Esophagus muscularis mucosa (tissue), 4 donors: ENCODE data around the gene RABL6. TPM values are rescaled to one million over a fixed set of nuclear protein-coding genes. Genes with fewer than 3 reads are reported as not detected.

Source experiments
- DNase-seq: peaks from one replicate; pipeline ENCODE4 v3.0.0-alpha.2; 2017; ENCODE audit errors: extremely low spot score
- H3K27ac ChIP-seq, 4 donors: fragments of 200-600 bp; sonication (generic); replicated peaks in 1 of 4; 1 replicate in 3 of 4; 2 replicates in 1 of 4; pipeline ENCODE4 v1.5.1; 2016 to 2019; ENCODE audit warnings: mild to moderate bottlenecking in 1 of 4
- H3K27me3 ChIP-seq, 4 donors: fragments of 200-600 bp; sonication (generic); one replicate each; pipeline versions ENCODE4 v1.5.1 to v1.6.0; 2016 to 2019
- H3K36me3 ChIP-seq, 4 donors: fragments of 200-600 bp; sonication (generic); one replicate each; pipeline ENCODE4 v1.5.1; 2016 to 2019
- H3K4me1 ChIP-seq, 4 donors: fragments of 200-600 bp; sonication (generic); one replicate each; pipeline ENCODE4 v1.5.1; 2016 to 2019
- H3K4me3 ChIP-seq, 4 donors: fragments of 200-600 bp; sonication (generic); 1 replicate in 2 of 4; 2 replicates in 2 of 4; pipeline ENCODE4 v1.5.1; 2016 to 2019; ENCODE audit warnings: mild to moderate bottlenecking in 4 of 4, moderate library complexity in 1 of 4
- H3K9me3 ChIP-seq, 4 donors: fragments of 200-600 bp; sonication (generic); 1 replicate in 3 of 4; 2 replicates in 1 of 4; pipeline ENCODE4 v1.5.1; 2016 to 2019
- EP300 ChIP-seq: sonication (generic); formaldehyde crosslinking; IDR thresholded peaks from one replicate; pipeline ENCODE4 v1.6.1; 2017; ENCODE audit warnings: antibody characterized with exemption
- POLR2A ChIP-seq: fragments of 450-650 bp; IDR thresholded peaks from one replicate; pipeline ENCODE4 v1.6.1; 2017; ENCODE audit warnings: antibody characterized with exemption, moderate library complexity, mild to moderate bottlenecking, low read depth
- POLR2AphosphoS5 ChIP-seq, 2 donors: sonication (generic); formaldehyde crosslinking; IDR thresholded peaks; one replicate each; pipeline ENCODE4 v1.6.1; 2017; ENCODE audit warnings: antibody characterized with exemption in 2 of 2
- WGBS: methylation state at CpG from one replicate; pipeline ENCODE4 v1.1.5; 2018; 5-methylcytosine and 5-hydroxymethylcytosine counted together
- intact Hi-C: fragments of 100-400 bp; cut with DNase I; formaldehyde crosslinking; loops from one replicate; pipeline ENCODE4 v1.15.1; 2023
- total RNA-seq, 4 donors: library from RNA; depleted of rRNA; stranded (reverse); fragments of >200 nt; gene quantifications; one replicate each; pipeline versions ENCODE4 v1.1.0 to v1.2.1, GENCODE V29; 2016
- TF ChIP-seq, protein P1 (sequence below), 3 experiments: fragments of 200-600 bp in 2 of 3; fragments of 450-650 bp in 1 of 3; sonication (generic) in 2 of 3; IDR thresholded peaks; one replicate each; pipeline ENCODE4 v1.5.1; 2017 to 2019; ENCODE audit warnings: antibody characterized with exemption in 3 of 3, mild to moderate bottlenecking in 2 of 3, moderate library complexity in 1 of 3

RABL6 gene
- total RNA-seq, 4 donors from 2014 or later: 56.3 to 110 (median 83.0) TPM

DNA sequence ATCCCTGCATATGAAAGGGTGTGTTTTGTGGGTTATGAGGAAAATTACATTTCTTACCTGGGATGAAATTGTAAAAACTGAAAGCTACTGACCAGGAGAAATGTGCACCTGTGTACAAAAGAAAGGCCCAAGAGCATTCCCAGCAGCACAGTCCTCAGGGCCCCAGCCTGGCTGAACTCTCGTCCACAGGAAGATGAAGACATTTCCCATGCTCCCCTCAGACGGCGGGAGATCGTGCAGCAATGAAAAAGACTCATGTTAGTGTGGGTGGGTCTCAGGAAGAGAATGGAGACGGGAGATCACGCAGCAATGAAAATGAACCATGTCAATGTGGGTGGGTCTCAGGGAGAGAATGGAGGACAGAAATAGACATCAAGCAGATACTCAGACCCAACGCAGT lies 30.8 kb upstream of the RABL6 start:
- TF ChIP-seq, protein P1, sequence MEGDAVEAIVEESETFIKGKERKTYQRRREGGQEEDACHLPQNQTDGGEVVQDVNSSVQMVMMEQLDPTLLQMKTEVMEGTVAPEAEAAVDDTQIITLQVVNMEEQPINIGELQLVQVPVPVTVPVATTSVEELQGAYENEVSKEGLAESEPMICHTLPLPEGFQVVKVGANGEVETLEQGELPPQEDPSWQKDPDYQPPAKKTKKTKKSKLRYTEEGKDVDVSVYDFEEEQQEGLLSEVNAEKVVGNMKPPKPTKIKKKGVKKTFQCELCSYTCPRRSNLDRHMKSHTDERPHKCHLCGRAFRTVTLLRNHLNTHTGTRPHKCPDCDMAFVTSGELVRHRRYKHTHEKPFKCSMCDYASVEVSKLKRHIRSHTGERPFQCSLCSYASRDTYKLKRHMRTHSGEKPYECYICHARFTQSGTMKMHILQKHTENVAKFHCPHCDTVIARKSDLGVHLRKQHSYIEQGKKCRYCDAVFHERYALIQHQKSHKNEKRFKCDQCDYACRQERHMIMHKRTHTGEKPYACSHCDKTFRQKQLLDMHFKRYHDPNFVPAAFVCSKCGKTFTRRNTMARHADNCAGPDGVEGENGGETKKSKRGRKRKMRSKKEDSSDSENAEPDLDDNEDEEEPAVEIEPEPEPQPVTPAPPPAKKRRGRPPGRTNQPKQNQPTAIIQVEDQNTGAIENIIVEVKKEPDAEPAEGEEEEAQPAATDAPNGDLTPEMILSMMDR (IDR thresholded peaks at IDR 0.05): no peak
- TF ChIP-seq POLR2A (no peak), POLR2AphosphoS5 (IDR thresholded peaks at IDR 0.05) (no peak), EP300 (no peak)

DNA sequence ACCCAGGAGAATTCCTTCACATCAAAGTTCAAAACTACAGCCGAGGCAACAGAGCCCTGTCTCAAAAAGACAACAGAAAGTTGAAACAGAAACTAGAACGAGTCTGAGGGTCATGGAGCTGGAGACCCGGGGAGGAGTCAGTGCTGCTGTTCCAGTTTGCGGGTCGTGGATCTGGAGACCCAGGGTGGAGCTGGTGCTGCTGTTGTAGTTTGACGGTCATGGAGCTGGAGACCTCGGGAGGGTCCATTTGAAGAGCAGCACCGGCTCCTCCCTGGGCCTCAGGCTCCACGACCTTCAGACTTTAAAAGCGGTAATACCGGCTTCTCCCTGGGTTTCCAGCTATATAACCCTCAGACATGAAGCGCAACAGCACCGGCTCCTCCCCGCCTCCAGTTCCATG lies 30.4 kb upstream of the RABL6 start:
- no peak for DNase-seq
- peaks cover 0 to 6% (median 3%) of the 10 kb centered on the region in 4 donors for H3K9me3 ChIP-seq
- H3K27me3 ChIP-seq: no peaks in the 10 kb centered on the region
- intact Hi-C loops: no loop called here
- WGBS: 83% methylated on average over 14 of the region's 14 CpGs
- no peaks in the 10 kb centered on the region for H3K36me3 ChIP-seq
- no peaks in the 10 kb centered on the region for H3K4me1 ChIP-seq
- no peak for TF ChIP-seq EP300
- TF ChIP-seq, protein P1 (IDR thresholded peaks at IDR 0.05): no peak
- no peak for TF ChIP-seq POLR2AphosphoS5 (IDR thresholded peaks at IDR 0.05)
- TF ChIP-seq POLR2A: no peak
- H3K27ac ChIP-seq: no peak overlapping the region
- no peak overlapping the region for H3K4me3 ChIP-seq

More for the DNA sequence above, 30.8 kb upstream of the RABL6 start:
- Histone ChIP-seq H3K4me1 (no peaks in the 10 kb centered on the region), H3K27me3 (no peaks in the 10 kb centered on the region), H3K9me3 (peaks cover 0 to 6% (median 3%) of the 10 kb centered on the region in 4 donors), H3K36me3 (no peaks in the 10 kb centered on the region), H3K4me3 (no peak overlapping the region), H3K27ac (no peak overlapping the region)
- WGBS: 61% methylated on average over 7 of the region's 7 CpGs
- DNase-seq: no peak
- intact Hi-C loops: no loop called here

DNA sequence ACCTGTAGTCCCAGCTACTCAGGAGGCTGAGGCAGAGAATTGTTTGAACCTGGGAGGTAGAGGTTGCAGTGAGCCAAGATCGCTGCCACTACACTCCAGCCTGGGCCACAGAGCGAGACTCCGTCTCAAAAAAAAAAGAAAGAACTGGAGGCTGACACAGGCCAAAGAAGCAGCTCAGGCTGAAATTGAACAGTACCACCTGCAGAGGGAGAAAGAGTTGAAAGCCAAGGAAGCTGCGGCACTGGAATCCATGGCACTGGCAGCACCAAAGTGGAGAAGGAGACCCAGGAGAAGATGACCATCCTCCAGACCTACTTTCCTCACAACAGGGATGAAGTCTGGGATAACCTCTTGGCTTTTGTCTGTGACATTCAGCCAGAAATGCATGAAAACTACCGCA lies 27.9 kb upstream of the RABL6 start:
- intact Hi-C loops: no loop called here
- Histone ChIP-seq H3K4me1 (no peaks in the 10 kb centered on the region), H3K27me3 (no peaks in the 10 kb centered on the region), H3K36me3 (no peaks in the 10 kb centered on the region), H3K27ac (no peak overlapping the region), H3K4me3 (no peak overlapping the region), H3K9me3 (no peaks in the 10 kb centered on the region)
- no peak for DNase-seq
- TF ChIP-seq EP300 (no peak), POLR2A (no peak), POLR2AphosphoS5 (IDR thresholded peaks at IDR 0.05) (no peak)
- TF ChIP-seq, protein P1 (IDR thresholded peaks at IDR 0.05): no peak
- 65% methylated on average over 5 of the region's 5 CpGs for WGBS

DNA sequence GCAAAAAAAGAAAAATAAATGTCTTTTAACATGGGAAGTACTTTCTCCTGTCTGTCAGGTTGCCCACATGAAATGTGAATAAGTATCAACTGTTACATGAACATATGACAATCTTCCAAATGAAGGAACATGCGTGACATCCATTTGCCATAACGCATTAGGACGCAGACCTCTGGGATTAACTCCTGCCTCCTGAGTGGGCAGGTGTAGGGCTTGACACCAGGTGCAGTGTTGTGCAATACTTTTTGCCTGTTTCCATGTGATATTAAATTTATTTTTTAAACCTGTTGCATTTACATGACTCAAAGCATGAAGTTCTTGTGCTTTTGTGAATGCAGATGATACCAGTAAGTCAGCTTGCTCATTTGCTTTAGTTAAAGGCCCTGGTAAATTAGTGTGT lies 25.3 kb upstream of the RABL6 start:
- H3K4me3 ChIP-seq: no peak overlapping the region
- no peak for DNase-seq
- 92% methylated on average over 3 of the region's 3 CpGs for WGBS
- no peaks in the 10 kb centered on the region for H3K36me3 ChIP-seq
- intact Hi-C loops: no loop called here
- H3K27ac ChIP-seq: no peak overlapping the region
- H3K27me3 ChIP-seq: no peaks in the 10 kb centered on the region
- peaks cover 0 to 2% (median 2%) of the 10 kb centered on the region in 4 donors for H3K4me1 ChIP-seq
- no peaks in the 10 kb centered on the region for H3K9me3 ChIP-seq
- TF ChIP-seq EP300 (no peak), POLR2AphosphoS5 (IDR thresholded peaks at IDR 0.05) (no peak), POLR2A (no peak)
- TF ChIP-seq, protein P1 (IDR thresholded peaks at IDR 0.05): no peak
